ENCODE results near the gene RPA1. TPM values are rescaled to one million over a fixed set of nuclear protein-coding genes. Genes with fewer than 3 reads are reported as not detected.

Gene RPA1
- total and polyA plus RNA-seq, 2 experiments from 2014 or later = 15.2 to 33.6 TPM

GRCh38 chr17:1936766-1937165 is 107.0 kb downstream of the RPA1 start:
- Histone ChIP-seq H3K4me1 (ENCODE audit: insufficient read depth) (peaks cover 20% of the 10 kb centered on the region), H3K9me2 (replicated peaks; ENCODE audit: insufficient read depth) (no peaks in the 10 kb centered on the region), H3K27me3 (no peaks in the 10 kb centered on the region), H3K27ac (no peak overlapping the region), H3K4me3 (no peak overlapping the region), H3K36me3 (replicated peaks; ENCODE audit: insufficient read depth, low read depth) (no peaks in the 10 kb centered on the region), H4K20me1 (ENCODE audit: insufficient read depth, poor library complexity, severe bottlenecking) (no peaks in the 10 kb centered on the region), H2AFZ (no peak overlapping the region), H3K9me3 (ENCODE audit: low read depth) (no peaks in the 10 kb centered on the region), H3K79me2 (no peaks in the 10 kb centered on the region), H3K4me2 (no peak overlapping the region)
- WGBS (ENCODE audit: low lambda C conversion rate, missing lambda C conversion rate) = 94% methylated on average over 23 of the region's 28 CpGs
- DNase-seq (ENCODE audit: low spot score) = no peak
- TF ChIP-seq CTCF (IDR thresholded peaks at IDR 0.05; ENCODE audit: poor library complexity) = no peak
- no peak for TF ChIP-seq EZH2 (IDR thresholded peaks at IDR 0.05; ENCODE audit: borderline replicate concordance)
- no peak for TF ChIP-seq EZH2phosphoT487 (IDR thresholded peaks at IDR 0.05; ENCODE audit: low read depth, severe bottlenecking, unreplicated experiment)

- H3K27ac ChIP-seq = no peak overlapping the region
- TF ChIP-seq EZH2 (IDR thresholded peaks at IDR 0.05; ENCODE audit: borderline replicate concordance) (no peak), CTCF (IDR thresholded peaks at IDR 0.05; ENCODE audit: poor library complexity) (no peak), EZH2phosphoT487 (IDR thresholded peaks at IDR 0.05; ENCODE audit: low read depth, severe bottlenecking, unreplicated experiment) (no peak)
- no peaks in the 10 kb centered on the region for H3K36me3 ChIP-seq (replicated peaks; ENCODE audit: insufficient read depth, low read depth)
- H3K4me3 ChIP-seq = no peak overlapping the region
- H3K9me2 ChIP-seq (replicated peaks; ENCODE audit: insufficient read depth) = no peaks in the 10 kb centered on the region
- H3K4me1 ChIP-seq (ENCODE audit: insufficient read depth) = peaks cover 17% of the 10 kb centered on the region
- no peak overlapping the region for H3K4me2 ChIP-seq
- no peaks in the 10 kb centered on the region for H3K27me3 ChIP-seq
- H3K9me3 ChIP-seq (ENCODE audit: low read depth) = no peaks in the 10 kb centered on the region
- whole genome bisulfite sequencing (ENCODE audit: low lambda C conversion rate, missing lambda C conversion rate) = 99% methylated on average over 25 of the region's 25 CpGs
- no peak for DNase-seq (ENCODE audit: low spot score)
- H4K20me1 ChIP-seq (ENCODE audit: insufficient read depth, poor library complexity, severe bottlenecking) = no peaks in the 10 kb centered on the region
- H3K79me2 ChIP-seq = no peaks in the 10 kb centered on the region
- H2AFZ ChIP-seq = no peak overlapping the region
Measured at GRCh38 chr17:1937461-1937860, 107.7 kb downstream of the RPA1 start.

- WGBS (ENCODE audit: low lambda C conversion rate, missing lambda C conversion rate) = 58% methylated on average over 27 of the region's 27 CpGs
Measured at GRCh38 chr17:1939981-1940809, 110.4 kb downstream of the RPA1 start.

More at GRCh38 chr17:1939981-1940809, 110.4 kb downstream of the RPA1 start:
- H3K79me2 ChIP-seq = no peaks in the 10 kb centered on the region
- H3K9me2 ChIP-seq (replicated peaks; ENCODE audit: insufficient read depth) = no peaks in the 10 kb centered on the region
- peak overlapping the region; percentile 1 for H3K4me2 ChIP-seq
- no peak for TF ChIP-seq EZH2phosphoT487 (IDR thresholded peaks at IDR 0.05; ENCODE audit: low read depth, severe bottlenecking, unreplicated experiment)
- TF ChIP-seq EZH2 (IDR thresholded peaks at IDR 0.05; ENCODE audit: borderline replicate concordance) = no peak
- no peak for TF ChIP-seq CTCF (IDR thresholded peaks at IDR 0.05; ENCODE audit: poor library complexity)
- no peaks in the 10 kb centered on the region for H3K36me3 ChIP-seq (replicated peaks; ENCODE audit: insufficient read depth, low read depth)
- no peaks in the 10 kb centered on the region for H3K9me3 ChIP-seq (ENCODE audit: low read depth)
- DNase-seq (ENCODE audit: low spot score) = no peak
- no peaks in the 10 kb centered on the region for H3K27me3 ChIP-seq
- peaks cover 14% of the 10 kb centered on the region for H3K4me1 ChIP-seq (ENCODE audit: insufficient read depth)
- no peak overlapping the region for H3K27ac ChIP-seq
- no peaks in the 10 kb centered on the region for H4K20me1 ChIP-seq (ENCODE audit: insufficient read depth, poor library complexity, severe bottlenecking)
- H3K4me3 ChIP-seq = no peak overlapping the region
- H2AFZ ChIP-seq = no peak overlapping the region
